Calu3 (cell line): ENCODE data around the gene NEURL1. TPM values are rescaled to one million over a fixed set of nuclear protein-coding genes. Genes with fewer than 3 reads are reported as not detected.

Experiments
- BruUV-seq: library from RNA; stranded (reverse); fragments of 400-500 nt; replicated peaks from 2 replicates; lab custom pipeline; 2021; lab: Mats Ljungman, UMichigan
- CTCF ChIA-PET: fragments of 300-600 bp; sonication (Branson Sonifier 250); formaldehyde crosslinking; loops from one replicate; lab custom pipeline; 2022; ENCODE audit warnings: antibody characterized with exemption; lab: Charles Lee
- DNase-seq: peaks from one replicate; pipeline ENCODE4 v3.0.0; 2022
- H3K27ac Mint-ChIP-seq: one replicate; pipeline ENCODE4 v1.8.0; 2022; ENCODE audit warnings: mixed read lengths; ENCODE audit not compliant: unreplicated experiment
- H3K27me3 Mint-ChIP-seq: one replicate; pipeline ENCODE4 v1.8.0; 2022; ENCODE audit warnings: mixed read lengths; ENCODE audit not compliant: unreplicated experiment
- H3K36me3 Mint-ChIP-seq: one replicate; pipeline ENCODE4 v1.8.0; 2022; ENCODE audit warnings: mild to moderate bottlenecking, moderate library complexity, mixed read lengths; ENCODE audit not compliant: insufficient read depth, unreplicated experiment
- H3K4me1 Mint-ChIP-seq: one replicate; pipeline ENCODE4 v1.8.0; 2022; ENCODE audit warnings: mild to moderate bottlenecking, low read depth, mixed read lengths; ENCODE audit not compliant: unreplicated experiment
- H3K4me3 Mint-ChIP-seq: one replicate; pipeline ENCODE4 v1.8.0; 2022; ENCODE audit warnings: mild to moderate bottlenecking, low read depth, moderate library complexity, mixed read lengths; ENCODE audit not compliant: unreplicated experiment
- H3K9me3 Mint-ChIP-seq: one replicate; pipeline ENCODE4 v1.8.0; 2022; ENCODE audit warnings: low read depth, mixed read lengths; ENCODE audit not compliant: unreplicated experiment
- CTCF ChIP-seq: fragments of 200-600 bp; IDR thresholded peaks from one replicate; pipeline ENCODE4 v1.8.0; 2022; ENCODE audit warnings: antibody characterized with exemption; ENCODE audit not compliant: unreplicated experiment
- intact Hi-C: fragments of 100-400 bp; cut with micrococcal nuclease; formaldehyde crosslinking; loops from one replicate; pipeline ENCODE4 v1.10.0; 2022; ENCODE audit not compliant: unreplicated experiment
- total RNA-seq: library from RNA; stranded (reverse); gene quantifications from 2 replicates; pipeline ENCODE4 v1.2.3, GENCODE V29; 2022

NEURL1 gene
- total RNA-seq, 1 experiment from 2014 or later = not detected

DNA sequence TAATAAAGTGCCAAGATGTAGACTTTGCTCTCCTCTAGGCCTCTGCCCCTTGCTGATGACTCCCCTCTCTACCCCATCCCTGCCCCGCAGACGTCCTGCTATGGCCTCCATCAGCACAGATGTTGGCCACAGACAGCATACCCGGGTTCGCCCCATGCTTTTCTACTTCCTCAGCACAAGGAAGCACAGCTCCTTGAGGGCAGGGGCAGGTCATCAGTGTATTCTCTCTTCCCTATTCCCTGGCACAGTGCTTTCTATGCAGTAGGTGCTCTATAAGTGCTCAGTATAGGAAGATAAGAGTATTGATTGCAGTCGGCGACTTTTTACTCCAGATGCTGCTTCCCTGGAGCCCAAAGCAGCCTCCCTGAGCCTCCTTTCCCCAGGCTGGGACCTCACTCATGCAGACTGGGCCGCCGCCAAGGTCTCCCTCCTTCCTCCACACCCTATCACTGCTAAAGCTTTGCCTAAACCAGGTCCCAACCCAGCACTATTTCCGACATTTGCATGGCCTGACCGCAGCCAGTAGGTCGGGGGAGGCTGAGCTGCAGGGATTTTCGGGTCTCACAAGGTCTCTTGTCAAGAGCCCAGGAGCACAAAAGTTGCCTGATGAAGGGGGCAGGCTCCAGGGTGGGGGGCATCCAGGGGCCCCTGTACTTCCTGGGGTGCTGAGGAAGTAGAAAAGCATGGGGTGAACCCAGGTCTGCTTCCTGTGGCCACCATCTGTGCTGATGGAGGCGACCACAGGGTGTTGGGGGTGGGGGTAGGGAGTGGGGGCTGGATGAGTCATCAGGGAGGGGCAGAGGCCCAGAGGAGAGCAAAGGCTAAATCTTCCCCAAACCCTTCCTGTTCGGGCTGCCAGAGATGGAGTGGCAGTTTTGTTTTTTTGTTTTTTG lies 22.5 kb upstream of the NEURL1 start:
- H3K27ac Mint-ChIP-seq = no peak overlapping the region
- CTCF ChIA-PET = no interaction called here

GRCh38 chr10:103472005-103472404 lies 21.5 kb upstream of the NEURL1 start:
- H3K9me3 Mint-ChIP-seq = no peaks in the 10 kb centered on the region
- BruUV-seq = no TSS peak
- H3K27me3 Mint-ChIP-seq = peaks cover 25% of the 10 kb centered on the region
- H3K4me3 Mint-ChIP-seq = no peak overlapping the region
- H3K4me1 Mint-ChIP-seq = no peaks in the 10 kb centered on the region
- no peak for DNase-seq
- no peak for TF ChIP-seq CTCF
- H3K27ac Mint-ChIP-seq = no peak overlapping the region
- CTCF ChIA-PET = no interaction called here
- no peaks in the 10 kb centered on the region for H3K36me3 Mint-ChIP-seq
- intact Hi-C loops = no loop called here

More for the DNA sequence above, 22.5 kb upstream of the NEURL1 start:
- no peaks in the 10 kb centered on the region for H3K9me3 Mint-ChIP-seq
- H3K27me3 Mint-ChIP-seq = peaks cover 25% of the 10 kb centered on the region
- no peak overlapping the region for H3K4me3 Mint-ChIP-seq
- no peak for TF ChIP-seq CTCF
- intact Hi-C loops = no loop called here
- no peaks in the 10 kb centered on the region for H3K4me1 Mint-ChIP-seq
- no peaks in the 10 kb centered on the region for H3K36me3 Mint-ChIP-seq
- DNase-seq = no peak
- no TSS peak for BruUV-seq

DNA sequence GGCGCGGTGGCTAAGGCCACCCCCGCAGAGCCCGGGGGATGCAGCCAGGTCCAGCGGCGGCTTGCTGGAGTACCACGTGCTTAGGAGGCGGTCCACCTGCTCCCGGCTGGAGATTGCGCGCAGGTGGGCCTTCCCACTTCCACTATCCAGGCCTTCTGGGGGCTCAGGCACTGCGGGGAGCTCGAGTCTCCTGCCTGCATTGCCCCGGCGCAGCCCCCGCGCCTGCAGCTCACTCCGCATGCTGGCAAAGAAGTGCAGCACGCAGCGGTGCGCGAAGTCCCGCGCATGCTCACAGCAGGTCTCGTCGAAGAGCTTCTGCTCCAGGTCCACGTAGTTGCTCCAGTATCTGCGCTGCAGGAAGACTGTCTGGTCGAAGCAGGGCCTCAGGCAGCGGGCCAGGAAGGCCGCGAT lies 20.2 kb upstream of the NEURL1 start:
- CTCF ChIA-PET = no interaction called here
- H3K27ac Mint-ChIP-seq = no peak overlapping the region
- TF ChIP-seq CTCF = no peak
- H3K9me3 Mint-ChIP-seq = no peaks in the 10 kb centered on the region
- H3K4me1 Mint-ChIP-seq = no peaks in the 10 kb centered on the region
- intact Hi-C loops = no loop called here
- BruUV-seq = no TSS peak
- peaks cover 25% of the 10 kb centered on the region for H3K27me3 Mint-ChIP-seq
- no peak for DNase-seq
- no peaks in the 10 kb centered on the region for H3K36me3 Mint-ChIP-seq
- no peak overlapping the region for H3K4me3 Mint-ChIP-seq

DNA sequence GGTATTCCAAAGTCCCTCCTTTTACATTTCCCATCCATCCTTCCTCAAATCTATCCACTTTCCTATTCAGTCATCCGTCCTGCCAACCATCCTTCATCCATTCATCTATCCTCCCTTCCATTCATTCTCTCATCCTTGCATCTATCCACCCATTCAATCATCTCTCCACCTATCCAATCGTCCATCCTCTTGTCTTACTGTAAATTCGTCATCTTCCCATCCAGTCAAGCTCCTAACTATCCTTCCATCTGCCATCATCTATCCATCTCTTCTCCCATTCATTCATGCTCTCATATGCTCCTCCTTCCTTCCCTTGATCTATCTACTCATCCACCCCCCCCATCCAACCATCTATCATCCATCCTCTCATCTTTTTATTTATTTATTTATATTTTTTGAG lies 19.4 kb upstream of the NEURL1 start:
- peaks cover 20% of the 10 kb centered on the region for H3K27me3 Mint-ChIP-seq
- no TSS peak for BruUV-seq
- no peaks in the 10 kb centered on the region for H3K9me3 Mint-ChIP-seq
- DNase-seq = no peak
- H3K27ac Mint-ChIP-seq = no peak overlapping the region
- CTCF ChIA-PET = no interaction called here
- intact Hi-C loops = no loop called here
- no peaks in the 10 kb centered on the region for H3K36me3 Mint-ChIP-seq
- TF ChIP-seq CTCF = no peak
- no peak overlapping the region for H3K4me3 Mint-ChIP-seq
- H3K4me1 Mint-ChIP-seq = peaks cover 2% of the 10 kb centered on the region
